Measurements from ENCODE around the gene SPON2. TPM values are rescaled to one million over a fixed set of nuclear protein-coding genes. Genes with fewer than 3 reads are reported as not detected.

Gene SPON2
- total RNA-seq, 1 experiment from 2014 or later = 2.3 TPM

- H3T11ph ChIP-seq (ENCODE audit: low read length) = no peak overlapping the region
- H2BK5ac ChIP-seq (ENCODE audit: insufficient read length, low read length) = no peak overlapping the region
- no peak overlapping the region for H3K14ac ChIP-seq (ENCODE audit: insufficient read depth, low read length)
- H2AFZ ChIP-seq (ENCODE audit: low read length) = no peak overlapping the region
- no peak overlapping the region for H2BK12ac ChIP-seq (ENCODE audit: insufficient read length, low read depth, low read length)
- no peak overlapping the region for H4K8ac ChIP-seq (replicated peaks; ENCODE audit: insufficient read length, low read depth, low read length)
- Mint-ChIP-seq H3K4me1 (no peaks in the 10 kb centered on the region), H3K27ac (no peak overlapping the region), H3K4me3 (no peak overlapping the region), H3K27me3 (ENCODE audit: low read depth) (peaks cover 58% of the 10 kb centered on the region), H3K36me3 (ENCODE audit: insufficient read depth in 1 of 3, low read depth in 3 of 3) (no peaks in the 10 kb centered on the region; a peak in 4 of 7 replicates), H3K9me3 (peaks cover 18 to 40% of the 10 kb centered on the region in 2 experiments)
- no peaks in the 10 kb centered on the region for H3K23me2 ChIP-seq (ENCODE audit: insufficient read length, low read depth, low read length, poor library complexity, severe bottlenecking)
- no peak overlapping the region for H2AK5ac ChIP-seq (ENCODE audit: insufficient read length, low read length)
- WGBS (ENCODE audit: extremely low coverage, insufficient read length, low lambda C conversion rate) = no CpG with 5 or more reads among the region's 1 CpG
- no peaks in the 10 kb centered on the region for H3K9me3 ChIP-seq (ENCODE audit: control insufficient read depth, low read depth, low read length)
- no peak overlapping the region for H4K91ac ChIP-seq (ENCODE audit: insufficient read length, low read depth, low read length)
- no peak overlapping the region for H4K5ac ChIP-seq (ENCODE audit: insufficient read length, low read depth, low read length)
- no peak overlapping the region for H3K4me2 ChIP-seq (ENCODE audit: insufficient read depth, insufficient read length, low read length)
- H3K56ac ChIP-seq (ENCODE audit: insufficient read length, low read depth, low read length) = no peak overlapping the region
- no peak for TF ChIP-seq CTCF (conservative IDR thresholded peaks at IDR 0.05)
- H3K23ac ChIP-seq (ENCODE audit: insufficient read length, low read depth, low read length) = no peak overlapping the region
- H3K79me2 ChIP-seq (ENCODE audit: insufficient read depth, low read length) = no peaks in the 10 kb centered on the region
- H3K9ac ChIP-seq (ENCODE audit: extremely low read depth, insufficient read length, low read length) = no peak overlapping the region
- no peak overlapping the region for H2BK20ac ChIP-seq (ENCODE audit: low read depth, low read length, poor library complexity, severe bottlenecking)
- no peaks in the 10 kb centered on the region for H4K20me1 ChIP-seq (ENCODE audit: control insufficient read depth, insufficient read depth, insufficient read length)
- H2BK120ac ChIP-seq (ENCODE audit: low read depth, low read length, poor library complexity, severe bottlenecking) = no peak overlapping the region
- H3K27ac ChIP-seq (ENCODE audit: insufficient read length, low read depth, low read length) = no peak overlapping the region
- DNase-seq = no peak
- H3K4me1 ChIP-seq (ENCODE audit: insufficient read depth, low read length) = no peaks in the 10 kb centered on the region
- H3K18ac ChIP-seq (ENCODE audit: insufficient read length, low read depth, low read length) = no peak overlapping the region
- no peaks in the 10 kb centered on the region for H3K79me1 ChIP-seq (ENCODE audit: insufficient read depth, low read depth, low read length, poor library complexity, severe bottlenecking)
- H3K27me3 ChIP-seq (ENCODE audit: insufficient read depth, low read length) = no peaks in the 10 kb centered on the region
- H2BK15ac ChIP-seq (ENCODE audit: low read depth, low read length) = no peak overlapping the region
- H3K4ac ChIP-seq (ENCODE audit: low read depth, low read length) = no peak overlapping the region
Observed at GRCh38 chr4:1139860-1140259, 32.5 kb downstream of the SPON2 start.

Measured in H9 (cell line).